ENCODE results near the gene SLIT3.
"Not testable (repeated sequence)": the region's sequence is repeated elsewhere in the genome, so short reads cannot be mapped to it uniquely, and the experiment has no call there.

The SLIT3 gene

GRCh38 chr5:169229342-169229892 is 71.5 kb downstream of the SLIT3 start:
- H3K4me1 Mint-ChIP-seq, result no peaks in the 10 kb centered on the region
- H3K9me3 Mint-ChIP-seq, result no peaks in the 10 kb centered on the region
- H3K4me3 Mint-ChIP-seq, result no peak overlapping the region
- no peaks in the 10 kb centered on the region for H3K36me3 Mint-ChIP-seq
- DNase-seq (no peak), ATAC-seq (replicated peaks) (no peak)
- H3K27ac Mint-ChIP-seq, result no peak overlapping the region
- H3K27me3 Mint-ChIP-seq, result no peaks in the 10 kb centered on the region

DNA sequence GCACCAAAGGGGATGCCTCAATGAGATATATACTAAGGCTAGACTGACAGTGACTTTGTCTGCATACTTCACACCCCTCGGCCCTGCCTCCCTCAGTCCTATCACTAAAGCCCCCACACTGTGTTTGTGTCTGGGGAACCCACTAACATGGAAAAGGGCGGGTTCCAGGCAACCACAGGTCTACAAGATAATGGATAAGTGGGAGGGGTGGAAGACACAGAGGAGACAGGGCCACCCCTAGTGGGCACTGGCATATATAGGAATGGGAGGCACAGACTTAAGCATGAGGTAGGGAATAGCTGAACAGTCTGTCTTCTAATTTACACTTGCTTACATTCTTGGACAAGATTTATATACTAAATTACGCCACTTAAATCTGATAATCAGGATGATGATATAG is 74.0 kb downstream of the SLIT3 start:
- no peak overlapping the region for H3K27ac Mint-ChIP-seq
- no peaks in the 10 kb centered on the region for H3K27me3 Mint-ChIP-seq
- no peaks in the 10 kb centered on the region for H3K36me3 Mint-ChIP-seq
- no peak for DNase-seq
- no peaks in the 10 kb centered on the region for H3K4me1 Mint-ChIP-seq
- H3K4me3 Mint-ChIP-seq, result no peak overlapping the region
- ATAC-seq (replicated peaks), result no peak
- H3K9me3 Mint-ChIP-seq, result no peaks in the 10 kb centered on the region

DNA sequence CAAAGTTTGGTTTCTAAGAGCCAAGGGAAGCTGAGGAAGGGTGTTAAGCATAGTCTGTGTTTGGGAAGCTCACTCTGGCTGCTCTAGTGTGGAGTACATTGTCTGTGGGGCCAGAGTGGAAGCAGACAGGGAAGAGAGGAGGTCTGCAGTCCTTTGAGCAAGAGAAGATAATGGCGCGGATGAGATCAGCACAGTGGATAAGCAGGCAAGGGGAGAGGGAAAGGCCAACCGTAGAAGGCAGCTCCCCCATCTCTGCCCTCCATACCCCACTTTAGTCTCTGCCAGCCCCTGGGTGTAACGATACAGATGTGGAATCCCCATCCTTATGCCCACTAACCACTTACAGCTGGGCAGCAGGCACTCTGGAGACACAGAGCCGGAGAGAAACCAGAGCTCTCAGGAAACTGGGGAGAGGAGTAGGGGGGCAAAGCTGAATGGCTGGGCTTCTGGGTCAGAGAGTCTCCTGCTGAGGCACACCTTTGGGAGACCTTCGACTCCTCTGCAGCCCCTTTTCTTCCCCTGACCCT is 75.0 kb downstream of the SLIT3 start:
- H3K36me3 Mint-ChIP-seq, result no peaks in the 10 kb centered on the region
- H3K27ac Mint-ChIP-seq, result no peak overlapping the region
- no peaks in the 10 kb centered on the region for H3K4me1 Mint-ChIP-seq
- no peak for DNase-seq
- no peak overlapping the region for H3K4me3 Mint-ChIP-seq
- peak in 1 of 2 donors; percentile 7 for ATAC-seq (replicated peaks)
- H3K9me3 Mint-ChIP-seq, result peaks cover 0 to 1% of the 10 kb centered on the region in 2 donors
- H3K27me3 Mint-ChIP-seq, result peaks cover 0 to 4% of the 10 kb centered on the region in 2 donors

DNA sequence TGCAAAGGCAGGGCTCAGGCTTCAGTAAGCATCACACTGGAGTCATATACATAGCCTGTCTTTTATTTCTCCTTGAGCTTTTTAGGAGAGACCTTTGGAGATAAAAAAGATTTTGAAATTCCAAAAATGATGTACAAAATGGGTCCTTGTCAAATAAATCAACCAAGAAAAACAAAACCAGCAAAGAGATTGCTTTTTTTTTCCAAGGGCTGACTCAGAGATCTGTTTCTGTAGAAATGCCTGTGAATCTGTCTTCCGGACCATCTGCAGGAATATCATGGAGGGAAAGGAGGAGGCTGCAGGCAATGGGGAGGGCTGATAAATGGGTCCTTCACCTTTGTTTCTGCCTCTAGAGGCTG is 77.4 kb downstream of the SLIT3 start:
- ATAC-seq (replicated peaks) (no peak), DNase-seq (no peak)
- no peaks in the 10 kb centered on the region for H3K36me3 Mint-ChIP-seq
- H3K27ac Mint-ChIP-seq, result no peak overlapping the region
- H3K4me1 Mint-ChIP-seq, result no peaks in the 10 kb centered on the region
- H3K27me3 Mint-ChIP-seq, result peaks cover 0 to 4% of the 10 kb centered on the region in 2 donors
- H3K9me3 Mint-ChIP-seq, result peaks cover 0 to 1% of the 10 kb centered on the region in 2 donors
- no peak overlapping the region for H3K4me3 Mint-ChIP-seq

DNA sequence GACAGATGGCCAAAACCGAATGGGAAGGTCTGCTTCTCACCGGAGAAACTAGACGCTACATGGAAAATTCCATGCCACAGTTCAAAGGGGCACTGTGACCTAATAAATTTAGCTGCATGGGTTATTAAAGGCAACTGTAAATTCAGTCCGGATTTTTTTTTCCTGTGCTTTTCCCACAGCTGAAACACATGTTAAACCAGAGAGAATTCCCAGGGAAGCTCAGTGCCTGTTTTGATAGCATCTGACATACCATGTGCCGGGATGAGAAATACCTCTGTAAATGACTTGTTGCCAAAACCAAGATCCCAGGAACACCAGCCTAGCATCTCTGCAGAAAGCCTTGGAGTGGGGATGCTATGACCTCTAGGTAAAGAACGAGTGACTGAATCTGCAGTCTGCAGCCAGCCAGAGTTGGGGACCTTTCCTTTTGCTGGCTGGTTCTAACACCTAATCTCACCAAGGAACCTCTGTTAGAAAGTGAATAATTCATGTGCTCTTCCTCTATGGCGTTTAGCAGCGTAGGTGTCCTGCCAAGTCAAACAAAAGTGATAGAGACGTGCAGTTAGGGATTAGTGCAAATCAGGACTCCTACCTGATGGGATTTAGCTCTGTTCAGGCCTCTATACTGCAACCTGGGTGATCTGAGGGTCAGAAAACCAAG is 77.9 kb downstream of the SLIT3 start:
- Mint-ChIP-seq H3K27ac (no peak overlapping the region), H3K36me3 (no peaks in the 10 kb centered on the region), H3K4me3 (no peak overlapping the region), H3K9me3 (peaks cover 0 to 1% of the 10 kb centered on the region in 2 donors), H3K4me1 (no peaks in the 10 kb centered on the region), H3K27me3 (peaks cover 0 to 4% of the 10 kb centered on the region in 2 donors)
- ATAC-seq (replicated peaks) (no peak), DNase-seq (no peak)

DNA sequence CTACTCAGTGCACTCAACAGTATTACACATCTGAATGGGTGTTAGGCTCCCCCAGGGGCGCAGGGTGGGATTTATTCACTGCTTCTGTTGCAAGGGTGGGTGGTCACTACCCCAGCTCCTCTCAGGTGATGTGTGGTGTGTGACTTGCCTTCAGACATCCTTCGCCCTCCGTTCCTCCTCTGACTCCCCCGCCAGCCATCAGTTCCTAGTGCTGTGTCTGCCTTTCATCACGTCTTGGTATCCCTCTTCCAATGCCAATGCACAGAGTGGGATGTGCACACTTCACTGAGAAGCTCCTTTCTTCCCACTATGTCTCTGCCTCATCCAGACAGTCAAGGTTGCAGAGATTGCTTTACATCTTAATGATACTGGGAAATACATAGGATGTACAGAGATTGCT is 79.4 kb downstream of the SLIT3 start:
- DNase-seq, result no peak
- H3K27me3 Mint-ChIP-seq, result peaks cover 0 to 4% of the 10 kb centered on the region in 2 donors
- H3K36me3 Mint-ChIP-seq, result no peaks in the 10 kb centered on the region
- no peak overlapping the region for H3K4me3 Mint-ChIP-seq
- H3K27ac Mint-ChIP-seq, result no peak overlapping the region
- no peaks in the 10 kb centered on the region for H3K4me1 Mint-ChIP-seq
- peaks cover 0 to 1% of the 10 kb centered on the region in 2 donors for H3K9me3 Mint-ChIP-seq
- ATAC-seq (replicated peaks), result no peak

DNA sequence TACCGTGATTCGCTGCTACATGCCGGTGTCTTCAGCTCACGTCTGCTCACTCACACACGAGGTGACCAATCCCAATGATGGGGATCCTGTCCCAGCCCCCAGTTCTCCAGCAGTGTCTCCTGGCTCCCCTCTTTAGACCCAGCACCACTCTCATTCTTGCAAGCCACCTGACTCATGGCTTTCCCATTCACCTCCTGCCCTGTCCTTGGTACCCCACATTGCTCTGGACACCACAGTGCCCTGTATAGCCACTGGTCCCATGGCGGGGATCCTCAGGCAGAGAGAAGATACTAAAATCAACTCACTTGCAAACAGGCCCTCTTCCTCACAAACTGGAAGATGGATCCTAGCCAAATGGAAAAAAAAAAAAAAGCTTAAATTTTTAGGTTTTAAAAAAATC is 81.0 kb downstream of the SLIT3 start:
- Mint-ChIP-seq H3K27ac (no peak overlapping the region), H3K9me3 (peaks cover 4 to 5% of the 10 kb centered on the region in 2 donors), H3K4me3 (no peak overlapping the region), H3K36me3 (no peaks in the 10 kb centered on the region), H3K27me3 (peaks cover 4 to 5% of the 10 kb centered on the region in 2 donors), H3K4me1 (no peaks in the 10 kb centered on the region)
- DNase-seq (no peak), ATAC-seq (replicated peaks) (no peak)

DNA sequence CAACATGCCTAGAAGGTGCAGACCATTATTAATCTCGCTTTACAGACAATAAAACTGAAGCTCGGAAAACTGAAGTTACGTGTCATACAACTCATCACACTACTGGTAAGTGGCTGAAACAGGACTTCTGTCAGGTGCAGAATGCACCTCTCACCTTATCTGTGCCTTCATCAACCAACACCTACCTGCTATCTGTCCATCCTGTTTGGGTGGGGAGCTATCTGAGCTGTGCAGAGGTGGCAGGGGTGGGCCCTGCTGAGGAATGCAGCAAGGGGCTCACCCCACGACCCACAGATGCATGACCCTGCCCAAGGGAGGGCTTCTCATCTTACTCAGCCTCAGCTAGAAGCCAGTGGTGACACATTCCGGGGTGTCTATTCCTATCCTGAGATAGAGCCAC is 81.6 kb downstream of the SLIT3 start:
- Mint-ChIP-seq H3K4me1 (no peaks in the 10 kb centered on the region), H3K36me3 (no peaks in the 10 kb centered on the region), H3K27ac (no peak overlapping the region), H3K27me3 (peaks cover 4 to 5% of the 10 kb centered on the region in 2 donors), H3K4me3 (no peak overlapping the region), H3K9me3 (peaks cover 4 to 5% of the 10 kb centered on the region in 2 donors)
- no peak for DNase-seq
- no peak for ATAC-seq (replicated peaks)

- Mint-ChIP-seq H3K9me3 (peaks cover 4 to 6% of the 10 kb centered on the region in 2 donors), H3K27me3 (peaks cover 4 to 5% of the 10 kb centered on the region in 2 donors), H3K36me3 (no peaks in the 10 kb centered on the region), H3K4me3 (no peak overlapping the region), H3K4me1 (no peaks in the 10 kb centered on the region), H3K27ac (no peak overlapping the region)
- no peak for DNase-seq
- ATAC-seq (replicated peaks), result no peak
These were observed 82.1 kb downstream of the SLIT3 start for GRCh38 chr5:169218861-169219260.

- H3K27me3 Mint-ChIP-seq, result peaks cover 4 to 5% of the 10 kb centered on the region in 2 donors
- H3K4me1 Mint-ChIP-seq, result no peaks in the 10 kb centered on the region
- no peaks in the 10 kb centered on the region for H3K36me3 Mint-ChIP-seq
- ATAC-seq (replicated peaks), result no peak
- no peak for DNase-seq
- no peak overlapping the region for H3K27ac Mint-ChIP-seq
- H3K9me3 Mint-ChIP-seq, result peaks cover 4 to 6% of the 10 kb centered on the region in 2 donors
- H3K4me3 Mint-ChIP-seq, result no peak overlapping the region
These were observed 82.8 kb downstream of the SLIT3 start for GRCh38 chr5:169218176-169218575.

DNA sequence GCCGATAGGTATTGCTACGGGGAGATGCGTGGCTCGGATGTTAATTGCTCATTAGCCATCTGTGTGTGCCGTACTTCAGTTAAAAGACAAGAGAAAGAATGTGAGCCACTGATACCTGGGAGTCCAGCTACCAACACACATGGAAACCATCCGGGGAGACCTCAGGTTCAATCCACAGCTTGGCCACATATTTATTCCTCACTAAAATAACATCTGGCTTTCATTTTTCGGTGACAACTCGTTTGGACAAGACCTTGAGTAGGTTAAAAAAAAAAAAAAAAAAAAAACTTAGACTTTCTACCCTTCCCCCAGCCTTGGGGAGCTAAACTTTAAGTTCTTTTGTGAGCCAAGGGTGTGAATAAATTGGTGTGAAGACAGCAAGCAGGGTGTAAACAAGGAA is 84.1 kb downstream of the SLIT3 start:
- peaks cover 4 to 6% of the 10 kb centered on the region in 2 donors for H3K9me3 Mint-ChIP-seq
- no peak for ATAC-seq (replicated peaks)
- no peak overlapping the region for H3K27ac Mint-ChIP-seq
- H3K4me1 Mint-ChIP-seq, result no peaks in the 10 kb centered on the region
- H3K36me3 Mint-ChIP-seq, result no peaks in the 10 kb centered on the region
- no peak overlapping the region for H3K4me3 Mint-ChIP-seq
- no peak for DNase-seq
- H3K27me3 Mint-ChIP-seq, result peaks cover 4 to 5% of the 10 kb centered on the region in 2 donors

DNA sequence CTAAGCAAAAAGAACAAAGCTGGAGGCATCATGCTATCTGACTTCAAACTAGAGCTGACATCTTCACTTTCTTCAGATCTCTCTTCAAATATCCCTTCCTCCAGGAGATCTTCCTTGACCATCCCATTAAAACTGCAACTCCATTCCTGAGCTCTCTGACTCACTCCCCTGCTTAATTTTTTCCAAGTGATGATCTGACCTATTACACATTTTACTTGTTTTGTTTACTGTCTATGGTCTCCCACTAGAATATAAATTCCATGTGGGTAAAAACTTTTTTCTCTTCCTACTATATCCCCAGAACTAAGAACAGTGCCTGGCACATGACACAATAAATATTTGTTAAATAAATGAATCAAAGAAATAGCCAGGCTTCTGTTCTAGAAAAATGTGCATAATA is 87.5 kb downstream of the SLIT3 start:
- Mint-ChIP-seq H3K27ac (no peak overlapping the region), H3K9me3 (peaks cover 13 to 14% of the 10 kb centered on the region in 2 donors), H3K27me3 (peaks cover 0 to 5% of the 10 kb centered on the region in 2 donors), H3K4me3 (no peak overlapping the region), H3K4me1 (no peaks in the 10 kb centered on the region), H3K36me3 (no peaks in the 10 kb centered on the region)
- DNase-seq, result no peak
- ATAC-seq (replicated peaks), result no peak

DNA sequence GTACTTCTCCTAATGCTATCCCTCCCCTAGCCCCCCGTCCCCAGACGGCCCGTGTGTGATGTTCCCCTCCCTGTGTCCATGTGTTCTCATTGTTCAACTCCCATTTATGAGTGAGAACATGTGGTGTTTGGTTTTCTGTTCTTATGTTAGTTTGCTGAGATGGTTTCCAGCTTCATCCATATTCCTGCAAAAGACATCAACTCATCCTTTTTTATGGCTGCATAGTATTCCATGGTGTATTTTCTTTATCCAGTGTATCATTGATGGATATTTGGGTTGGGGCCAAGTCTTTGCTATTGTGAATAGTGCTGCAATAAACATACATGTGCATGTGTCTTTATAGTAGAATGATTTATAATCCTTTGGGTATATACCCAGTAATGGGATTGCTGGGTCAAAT is 89.2 kb downstream of the SLIT3 start:
- not testable (repeated sequence) for H3K36me3 Mint-ChIP-seq; DNase-seq; H3K4me3 Mint-ChIP-seq; H3K27me3 Mint-ChIP-seq; ATAC-seq (replicated peaks); H3K27ac Mint-ChIP-seq; H3K4me1 Mint-ChIP-seq
- H3K9me3 Mint-ChIP-seq, result peaks cover 14 to 22% of the 10 kb centered on the region in 2 donors

DNA sequence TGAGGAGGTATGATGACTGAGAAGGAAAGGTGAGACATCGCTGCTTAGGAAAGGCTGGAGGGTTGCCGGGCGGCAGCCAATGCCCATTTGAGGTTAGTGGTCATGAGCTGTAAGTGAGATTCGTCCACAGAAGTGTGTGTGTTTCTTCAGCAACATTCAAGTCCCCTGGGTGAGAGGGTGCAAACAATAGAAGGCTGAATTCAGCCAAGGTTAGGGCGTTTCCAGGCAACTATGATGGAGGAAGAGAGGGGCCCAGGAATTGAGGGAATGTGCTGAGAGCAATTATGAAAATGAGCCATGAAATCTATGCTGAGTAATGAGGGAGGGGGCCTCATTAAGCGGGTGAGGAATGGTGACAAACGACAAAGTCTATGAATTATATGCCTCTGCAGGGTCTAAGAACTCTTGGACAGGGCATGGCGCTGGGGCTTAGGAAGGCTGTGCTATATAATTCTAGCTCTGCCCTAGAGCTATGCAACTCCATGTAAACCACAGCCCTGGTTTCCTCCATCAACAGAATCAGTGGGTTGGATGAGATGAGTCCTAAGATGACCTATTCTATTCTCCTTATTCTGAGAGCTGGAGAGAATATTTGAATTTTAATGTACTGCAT is 96.0 kb downstream of the SLIT3 start:
- Mint-ChIP-seq H3K27ac (no peak overlapping the region), H3K4me3 (no peak overlapping the region), H3K27me3 (no peaks in the 10 kb centered on the region), H3K4me1 (no peaks in the 10 kb centered on the region), H3K36me3 (no peaks in the 10 kb centered on the region), H3K9me3 (peaks cover 9 to 26% of the 10 kb centered on the region in 2 donors)
- DNase-seq (no peak), ATAC-seq (replicated peaks) (no peak)

DNA sequence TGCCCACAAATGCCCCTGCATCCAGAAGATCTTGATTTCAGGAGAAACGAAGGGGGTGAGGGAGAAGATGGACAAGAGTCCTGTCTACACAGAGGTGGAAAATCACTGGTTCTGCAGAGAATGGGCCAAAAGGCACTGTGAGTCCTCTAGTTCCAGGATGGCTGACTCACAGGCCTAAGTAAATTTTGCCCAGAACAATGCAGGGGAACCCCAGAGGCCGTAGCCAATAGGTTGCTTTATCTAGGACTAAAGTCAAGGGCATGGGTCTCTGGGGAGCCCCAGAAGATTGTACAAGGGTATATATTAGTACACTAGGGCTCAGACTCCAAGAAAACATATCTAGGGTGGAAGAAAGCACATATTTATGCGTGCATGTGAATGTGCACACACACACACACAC is 98.0 kb downstream of the SLIT3 start:
- H3K4me3 Mint-ChIP-seq, result no peak overlapping the region
- no peaks in the 10 kb centered on the region for H3K27me3 Mint-ChIP-seq
- H3K27ac Mint-ChIP-seq, result no peak overlapping the region
- H3K4me1 Mint-ChIP-seq, result no peaks in the 10 kb centered on the region
- no peaks in the 10 kb centered on the region for H3K36me3 Mint-ChIP-seq
- ATAC-seq (replicated peaks), result no peak
- H3K9me3 Mint-ChIP-seq, result peaks cover 8 to 20% of the 10 kb centered on the region in 2 donors
- no peak for DNase-seq
